Activated naive CD8-positive, alpha-beta T cell treated with anti-CD3 and anti-CD28 coated beads, Interleukin-2, amount 50 U/mL, for 24 hours (primary cell): ENCODE measurements around the gene METTL5.

ENCODE experiments used
- ATAC-seq: fragments of 150-1000 bp; cut with Tn5 transposase; one replicate; pipeline ENCODE4 v1.10.0; 2021
- DNase-seq: peaks from one replicate; pipeline ENCODE4 v3.0.0; 2021
- H3K27ac Mint-ChIP-seq: one replicate; pipeline ENCODE4 v1.8.0; 2021; ENCODE audit warnings: mild to moderate bottlenecking, mixed read lengths
- H3K27me3 Mint-ChIP-seq: one replicate; pipeline ENCODE4 v1.8.0; 2021; ENCODE audit warnings: mixed read lengths
- H3K36me3 Mint-ChIP-seq: one replicate; pipeline ENCODE4 v1.8.0; 2021; ENCODE audit warnings: low read depth, mixed read lengths
- H3K4me1 Mint-ChIP-seq: one replicate; pipeline ENCODE4 v1.8.0; 2021; ENCODE audit warnings: mixed read lengths
- H3K4me3 Mint-ChIP-seq: one replicate; pipeline ENCODE4 v1.8.0; 2021; ENCODE audit warnings: mild to moderate bottlenecking, moderate library complexity, mixed read lengths
- H3K9me3 Mint-ChIP-seq: one replicate; pipeline ENCODE4 v1.8.0; 2021; ENCODE audit warnings: mixed read lengths

Gene METTL5

DNA sequence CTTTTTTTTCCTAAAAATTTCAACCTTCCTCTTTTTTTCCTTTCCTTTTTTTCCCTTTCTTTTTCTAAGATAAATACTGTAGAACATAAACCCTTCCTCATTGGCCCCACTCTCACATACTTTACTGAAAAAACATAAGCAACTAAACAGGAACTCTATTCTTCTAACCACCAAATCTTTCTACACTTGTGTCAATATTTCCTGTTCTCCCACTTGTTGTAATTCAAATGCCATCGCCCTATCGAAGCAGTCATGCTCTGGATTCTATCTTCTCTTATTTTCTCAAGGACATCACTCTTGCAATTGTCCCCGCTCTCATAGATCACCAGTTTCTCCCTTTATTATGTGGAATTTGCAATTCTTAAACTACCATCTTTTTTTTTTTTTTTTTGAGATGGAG is 46.3 kb downstream of the METTL5 start:
- Mint-ChIP-seq H3K27ac (no peak overlapping the region), H3K4me3 (no peak overlapping the region)

GRCh38 chr2:169776252-169776761 is 48.4 kb downstream of the METTL5 start:
- no peak overlapping the region for H3K4me3 Mint-ChIP-seq
- ATAC-seq (no peak), DNase-seq (no peak)
- H3K27me3 Mint-ChIP-seq, result peaks cover 3% of the 10 kb centered on the region
- H3K36me3 Mint-ChIP-seq, result no peaks in the 10 kb centered on the region
- no peak overlapping the region for H3K27ac Mint-ChIP-seq
- no peaks in the 10 kb centered on the region for H3K4me1 Mint-ChIP-seq
- H3K9me3 Mint-ChIP-seq, result no peaks in the 10 kb centered on the region

More for the DNA sequence above, 46.3 kb downstream of the METTL5 start:
- ATAC-seq (no peak), DNase-seq (no peak)
- Mint-ChIP-seq H3K27me3 (peaks cover 4% of the 10 kb centered on the region), H3K4me1 (no peaks in the 10 kb centered on the region), H3K36me3 (no peaks in the 10 kb centered on the region), H3K9me3 (no peaks in the 10 kb centered on the region)

- no peaks in the 10 kb centered on the region for H3K4me1 Mint-ChIP-seq
- H3K27me3 Mint-ChIP-seq, result peaks cover 3% of the 10 kb centered on the region
- H3K4me3 Mint-ChIP-seq, result no peak overlapping the region
- no peaks in the 10 kb centered on the region for H3K9me3 Mint-ChIP-seq
- ATAC-seq (no peak), DNase-seq (no peak)
- no peaks in the 10 kb centered on the region for H3K36me3 Mint-ChIP-seq
- no peak overlapping the region for H3K27ac Mint-ChIP-seq
Observed at GRCh38 chr2:169775765-169776164, 48.9 kb downstream of the METTL5 start.

- ATAC-seq (no peak), DNase-seq (no peak)
- no peak overlapping the region for H3K27ac Mint-ChIP-seq
- H3K9me3 Mint-ChIP-seq, result no peaks in the 10 kb centered on the region
- peaks cover 3% of the 10 kb centered on the region for H3K27me3 Mint-ChIP-seq
- H3K4me1 Mint-ChIP-seq, result no peaks in the 10 kb centered on the region
- H3K36me3 Mint-ChIP-seq, result no peaks in the 10 kb centered on the region
- no peak overlapping the region for H3K4me3 Mint-ChIP-seq
Observed at GRCh38 chr2:169775354-169775753, 49.4 kb downstream of the METTL5 start.

DNA sequence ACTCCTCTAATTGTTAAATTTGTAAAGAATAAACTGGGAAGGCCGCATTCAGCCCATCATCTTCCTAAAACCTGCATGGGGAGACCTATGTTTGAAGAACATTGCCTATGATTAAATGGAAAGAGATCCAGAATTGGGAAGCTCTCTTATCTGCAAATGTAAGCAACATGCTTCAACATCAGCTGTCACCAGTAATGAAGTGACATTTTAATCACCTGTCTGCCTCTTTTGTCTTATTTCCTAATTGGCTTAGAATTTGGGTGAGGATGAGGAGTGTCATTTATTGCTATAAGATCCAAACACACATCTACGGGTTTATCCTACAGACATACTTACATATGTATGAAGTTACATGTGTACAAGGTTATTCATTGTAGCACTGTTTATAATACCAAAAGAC is 52.1 kb downstream of the METTL5 start:
- Mint-ChIP-seq H3K36me3 (no peaks in the 10 kb centered on the region), H3K4me3 (no peak overlapping the region), H3K27me3 (peaks cover 13% of the 10 kb centered on the region), H3K9me3 (no peaks in the 10 kb centered on the region), H3K27ac (no peak overlapping the region), H3K4me1 (peaks cover 6% of the 10 kb centered on the region)
- DNase-seq (no peak), ATAC-seq (no peak)

- Mint-ChIP-seq H3K4me3 (no peak overlapping the region), H3K27me3 (peaks cover 20% of the 10 kb centered on the region), H3K36me3 (no peaks in the 10 kb centered on the region), H3K4me1 (peaks cover 10% of the 10 kb centered on the region), H3K27ac (no peak overlapping the region), H3K9me3 (no peaks in the 10 kb centered on the region)
- DNase-seq (no peak), ATAC-seq (no peak)
Observed at GRCh38 chr2:169771612-169772011, 53.1 kb downstream of the METTL5 start.

GRCh38 chr2:169771021-169771420 is 53.7 kb downstream of the METTL5 start:
- no peak overlapping the region for H3K4me3 Mint-ChIP-seq
- no peak for ATAC-seq
- H3K9me3 Mint-ChIP-seq, result no peaks in the 10 kb centered on the region
- H3K4me1 Mint-ChIP-seq, result peaks cover 10% of the 10 kb centered on the region
- H3K27ac Mint-ChIP-seq, result no peak overlapping the region
- no peak for DNase-seq
- H3K27me3 Mint-ChIP-seq, result peaks cover 20% of the 10 kb centered on the region
- H3K36me3 Mint-ChIP-seq, result no peaks in the 10 kb centered on the region

- H3K9me3 Mint-ChIP-seq, result no peaks in the 10 kb centered on the region
- DNase-seq (peak; percentile 39), ATAC-seq (no peak)
- H3K4me1 Mint-ChIP-seq, result peaks cover 10% of the 10 kb centered on the region
- H3K27me3 Mint-ChIP-seq, result peaks cover 20% of the 10 kb centered on the region
- H3K36me3 Mint-ChIP-seq, result no peaks in the 10 kb centered on the region
- H3K27ac Mint-ChIP-seq, result no peak overlapping the region
- peak overlapping the region; percentile 67 for H3K4me3 Mint-ChIP-seq
Observed at GRCh38 chr2:169768262-169768995, 56.3 kb downstream of the METTL5 start.

GRCh38 chr2:169767243-169767888 is 57.3 kb downstream of the METTL5 start:
- Mint-ChIP-seq H3K27me3 (peaks cover 20% of the 10 kb centered on the region), H3K4me1 (peaks cover 10% of the 10 kb centered on the region), H3K36me3 (no peaks in the 10 kb centered on the region), H3K27ac (no peak overlapping the region), H3K9me3 (no peaks in the 10 kb centered on the region), H3K4me3 (peak overlapping the region; percentile 14)
- DNase-seq (peak; percentile 54), ATAC-seq (peak; percentile 52)

DNA sequence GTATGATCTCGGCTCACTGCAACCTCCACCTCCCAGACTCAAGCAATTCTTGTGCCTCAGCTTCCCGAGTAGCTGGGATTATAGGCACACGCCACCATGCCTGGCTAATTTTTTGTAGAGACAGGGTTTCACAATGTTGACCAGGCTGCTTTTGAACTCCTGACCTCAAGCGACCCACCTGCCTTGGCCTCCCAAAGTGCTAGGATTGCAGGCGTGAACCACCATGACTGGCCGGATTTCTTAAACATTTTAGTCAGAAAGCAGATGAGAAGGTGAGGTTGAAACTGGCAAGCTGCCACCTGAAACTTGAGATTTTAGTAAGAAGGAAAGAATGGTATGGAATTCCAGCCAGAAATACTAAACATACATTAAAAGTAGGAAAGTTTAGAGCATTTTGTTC is 59.2 kb downstream of the METTL5 start:
- H3K4me1 Mint-ChIP-seq, result peaks cover 20% of the 10 kb centered on the region
- H3K9me3 Mint-ChIP-seq, result no peaks in the 10 kb centered on the region
- peaks cover 20% of the 10 kb centered on the region for H3K27me3 Mint-ChIP-seq
- no peaks in the 10 kb centered on the region for H3K36me3 Mint-ChIP-seq
- no peak for DNase-seq
- ATAC-seq, result no peak
- H3K4me3 Mint-ChIP-seq, result no peak overlapping the region
- H3K27ac Mint-ChIP-seq, result no peak overlapping the region

GRCh38 chr2:169761970-169762292 is 62.8 kb downstream of the METTL5 start:
- H3K4me3 Mint-ChIP-seq, result no peak overlapping the region

More at GRCh38 chr2:169761970-169762292, 62.8 kb downstream of the METTL5 start:
- Mint-ChIP-seq H3K36me3 (no peaks in the 10 kb centered on the region), H3K27me3 (no peaks in the 10 kb centered on the region), H3K9me3 (no peaks in the 10 kb centered on the region), H3K4me1 (peaks cover 11% of the 10 kb centered on the region), H3K27ac (no peak overlapping the region)
- ATAC-seq (peak; percentile 49), DNase-seq (no peak)
